ENCODE results near the gene SNED1.

The SNED1 gene

GRCh38 chr2:241007880-241008710 is 9.7 kb downstream of the SNED1 start:
- TF ChIP-seq EZH2phosphoT487 (IDR thresholded peaks at IDR 0.05; ENCODE audit: low read length) (no peak), EZH2 (optimal IDR thresholded peaks at IDR 0.05; ENCODE audit: low read depth, low read length) (no peak)
- TF ChIP-seq, protein P1, sequence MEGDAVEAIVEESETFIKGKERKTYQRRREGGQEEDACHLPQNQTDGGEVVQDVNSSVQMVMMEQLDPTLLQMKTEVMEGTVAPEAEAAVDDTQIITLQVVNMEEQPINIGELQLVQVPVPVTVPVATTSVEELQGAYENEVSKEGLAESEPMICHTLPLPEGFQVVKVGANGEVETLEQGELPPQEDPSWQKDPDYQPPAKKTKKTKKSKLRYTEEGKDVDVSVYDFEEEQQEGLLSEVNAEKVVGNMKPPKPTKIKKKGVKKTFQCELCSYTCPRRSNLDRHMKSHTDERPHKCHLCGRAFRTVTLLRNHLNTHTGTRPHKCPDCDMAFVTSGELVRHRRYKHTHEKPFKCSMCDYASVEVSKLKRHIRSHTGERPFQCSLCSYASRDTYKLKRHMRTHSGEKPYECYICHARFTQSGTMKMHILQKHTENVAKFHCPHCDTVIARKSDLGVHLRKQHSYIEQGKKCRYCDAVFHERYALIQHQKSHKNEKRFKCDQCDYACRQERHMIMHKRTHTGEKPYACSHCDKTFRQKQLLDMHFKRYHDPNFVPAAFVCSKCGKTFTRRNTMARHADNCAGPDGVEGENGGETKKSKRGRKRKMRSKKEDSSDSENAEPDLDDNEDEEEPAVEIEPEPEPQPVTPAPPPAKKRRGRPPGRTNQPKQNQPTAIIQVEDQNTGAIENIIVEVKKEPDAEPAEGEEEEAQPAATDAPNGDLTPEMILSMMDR (IDR thresholded peaks at IDR 0.05; ENCODE audit: low read length) = no peak
- H3K27ac ChIP-seq (ENCODE audit: low read length) = no peak overlapping the region
- no peak for DNase-seq
- H2AFZ ChIP-seq (ENCODE audit: low read length) = no peak overlapping the region
- no peaks in the 10 kb centered on the region for H3K36me3 ChIP-seq (replicated peaks; ENCODE audit: insufficient read depth, low read length)
- H3K4me1 ChIP-seq (ENCODE audit: low read length) = no peaks in the 10 kb centered on the region
- no peaks in the 10 kb centered on the region for H3K9me3 ChIP-seq (replicated peaks; ENCODE audit: insufficient read depth, low read length)
- H4K20me1 ChIP-seq (ENCODE audit: insufficient read depth, low read length) = no peaks in the 10 kb centered on the region
- no peak overlapping the region for H3K9ac ChIP-seq (ENCODE audit: low read length)
- no peak overlapping the region for H3K4me2 ChIP-seq (ENCODE audit: low read depth, low read length)
- peaks cover 47% of the 10 kb centered on the region for H3K27me3 ChIP-seq (replicated peaks; ENCODE audit: insufficient read depth, low read length)
- H3K9me2 ChIP-seq (replicated peaks; ENCODE audit: insufficient read depth, low read length) = no peaks in the 10 kb centered on the region
- H3K4me3 ChIP-seq (ENCODE audit: low read length) = no peak overlapping the region
- no peaks in the 10 kb centered on the region for H3F3A ChIP-seq (ENCODE audit: insufficient read depth, low read length)
- H3K79me2 ChIP-seq (ENCODE audit: low read length) = no peaks in the 10 kb centered on the region

GRCh38 chr2:241008711-241009121 is 10.3 kb downstream of the SNED1 start:
- Histone ChIP-seq H4K20me1 (ENCODE audit: insufficient read depth, low read length) (no peaks in the 10 kb centered on the region), H3K27ac (ENCODE audit: low read length) (no peak overlapping the region), H3K4me3 (ENCODE audit: low read length) (no peak overlapping the region), H3K4me1 (ENCODE audit: low read length) (no peaks in the 10 kb centered on the region), H3F3A (ENCODE audit: insufficient read depth, low read length) (no peaks in the 10 kb centered on the region), H3K9ac (ENCODE audit: low read length) (no peak overlapping the region), H3K79me2 (ENCODE audit: low read length) (no peaks in the 10 kb centered on the region), H2AFZ (ENCODE audit: low read length) (no peak overlapping the region), H3K27me3 (replicated peaks; ENCODE audit: insufficient read depth, low read length) (peaks cover 47% of the 10 kb centered on the region), H3K36me3 (replicated peaks; ENCODE audit: insufficient read depth, low read length) (no peaks in the 10 kb centered on the region), H3K9me2 (replicated peaks; ENCODE audit: insufficient read depth, low read length) (no peaks in the 10 kb centered on the region), H3K9me3 (replicated peaks; ENCODE audit: insufficient read depth, low read length) (no peaks in the 10 kb centered on the region), H3K4me2 (ENCODE audit: low read depth, low read length) (no peak overlapping the region)
- no peak for DNase-seq
- no peak for TF ChIP-seq EZH2phosphoT487 (IDR thresholded peaks at IDR 0.05; ENCODE audit: low read length)
- TF ChIP-seq, protein P1 (IDR thresholded peaks at IDR 0.05; ENCODE audit: low read length) = no peak
- TF ChIP-seq EZH2 (optimal IDR thresholded peaks at IDR 0.05; ENCODE audit: low read depth, low read length) = no peak

GRCh38 chr2:241009191-241009590 is 10.8 kb downstream of the SNED1 start:
- H3K9ac ChIP-seq (ENCODE audit: low read length) = no peak overlapping the region
- H3F3A ChIP-seq (ENCODE audit: insufficient read depth, low read length) = no peaks in the 10 kb centered on the region
- H3K9me3 ChIP-seq (replicated peaks; ENCODE audit: insufficient read depth, low read length) = no peaks in the 10 kb centered on the region
- no peak overlapping the region for H2AFZ ChIP-seq (ENCODE audit: low read length)
- H3K4me2 ChIP-seq (ENCODE audit: low read depth, low read length) = no peak overlapping the region
- TF ChIP-seq EZH2 (optimal IDR thresholded peaks at IDR 0.05; ENCODE audit: low read depth, low read length) (no peak), EZH2phosphoT487 (IDR thresholded peaks at IDR 0.05; ENCODE audit: low read length) (no peak)
- TF ChIP-seq, protein P1 (IDR thresholded peaks at IDR 0.05; ENCODE audit: low read length) = no peak
- no peaks in the 10 kb centered on the region for H4K20me1 ChIP-seq (ENCODE audit: insufficient read depth, low read length)
- no peaks in the 10 kb centered on the region for H3K79me2 ChIP-seq (ENCODE audit: low read length)
- no peak overlapping the region for H3K27ac ChIP-seq (ENCODE audit: low read length)
- H3K4me1 ChIP-seq (ENCODE audit: low read length) = no peaks in the 10 kb centered on the region
- no peaks in the 10 kb centered on the region for H3K9me2 ChIP-seq (replicated peaks; ENCODE audit: insufficient read depth, low read length)
- no peaks in the 10 kb centered on the region for H3K36me3 ChIP-seq (replicated peaks; ENCODE audit: insufficient read depth, low read length)
- DNase-seq = no peak
- H3K27me3 ChIP-seq (replicated peaks; ENCODE audit: insufficient read depth, low read length) = peaks cover 47% of the 10 kb centered on the region
- H3K4me3 ChIP-seq (ENCODE audit: low read length) = no peak overlapping the region
